GM12878 (cell line): ENCODE measurements around the gene GRIK5. TPM values are rescaled to one million over a fixed set of nuclear protein-coding genes. Genes with fewer than 3 reads are reported as not detected.

Experiments used
- ATAC-seq: fragments of 200-7000 bp; cut with Tn5 transposase; 3 replicates; pipeline ENCODE4 v1.9.1; 2020; ENCODE audit warnings: mild to moderate bottlenecking, moderate library complexity
- BruUV-seq: library from RNA; stranded (reverse); fragments of 400-500 nt; replicated peaks from 2 replicates; lab custom pipeline; 2021; lab: Mats Ljungman, UMichigan
- CTCF ChIA-PET: fragments of 300-600 bp; sonication (Branson Sonifier 250); formaldehyde crosslinking; extraction: SDS; loops from one replicate; lab custom pipeline; 2021; ENCODE audit warnings: inconsistent platforms; lab: Yijun Ruan, JAX
- POLR2A ChIA-PET: fragments of 350-600 bp; formaldehyde crosslinking; extraction: SDS; loops from one replicate; lab custom pipeline; 2021; ENCODE audit warnings: inconsistent platforms; lab: Charles Lee
- RAD21 ChIA-PET: fragments of 300-600 bp; sonication (Branson Sonifier 250); formaldehyde crosslinking; loops from one replicate; lab custom pipeline; 2023; ENCODE audit warnings: antibody characterized with exemption; ENCODE audit not compliant: unreplicated experiment; lab: Charles Lee
- SMC1A ChIA-PET: fragments of 300-600 bp; sonication (Branson Sonifier 250); formaldehyde crosslinking; loops from one replicate; lab custom pipeline; 2023; ENCODE audit not compliant: unreplicated experiment, uncharacterized antibody; lab: Charles Lee
- DNase-seq: peaks from one replicate; pipeline ENCODE4 v3.0.0-alpha.2; 2011; ENCODE audit warnings: low read depth, low spot score
- FAIRE-seq: peaks from 3 replicates; lab custom pipeline; 2011; peaks lifted over from hg19 to GRCh38; lab: Jason Lieb, UNC
- H2AFZ ChIP-seq: 2 replicates; pipeline ENCODE4 v1.6.0; 2011; ENCODE audit warnings: low read depth, low read length, control low read depth; ENCODE audit not compliant: control insufficient read depth
- H3K27ac ChIP-seq: 2 replicates; pipeline ENCODE4 v1.5.1; 2011; ENCODE audit warnings: control low read depth; ENCODE audit not compliant: control insufficient read depth, insufficient read depth
- H3K27me3 ChIP-seq, 2 experiments: replicated peaks in 1 of 2; 2 replicates each; pipeline versions ENCODE4 v1.6.0 to v1.6.1; 2011; ENCODE audit warnings: low read length in 1 of 2; ENCODE audit not compliant: control insufficient read depth in 2 of 2, insufficient read depth in 2 of 2
- H3K36me3 ChIP-seq, 2 experiments: 2 replicates each; pipeline ENCODE4 v1.5.1; 2011; ENCODE audit warnings: low read length in 1 of 2; ENCODE audit not compliant: control insufficient read depth in 2 of 2, insufficient read depth in 2 of 2
- H3K4me1 ChIP-seq: 2 replicates; pipeline ENCODE4 v1.6.1; 2011; ENCODE audit warnings: mild to moderate bottlenecking, low read length, moderate library complexity, mixed read lengths; ENCODE audit not compliant: control insufficient read depth, insufficient read depth
- H3K4me2 ChIP-seq: 2 replicates; pipeline ENCODE4 v1.6.0; 2011; ENCODE audit warnings: control low read depth; ENCODE audit not compliant: control insufficient read depth, insufficient read depth
- H3K4me3 ChIP-seq: fragments of 200-600 bp; sonication (generic); 2 replicates; pipeline ENCODE4 v1.5.1; 2016
- H3K79me2 ChIP-seq: 2 replicates; pipeline ENCODE4 v1.6.0; 2011; ENCODE audit warnings: low read length; ENCODE audit not compliant: control insufficient read depth, insufficient read depth
- H3K9ac ChIP-seq: 2 replicates; pipeline ENCODE4 v1.8.0; 2011; ENCODE audit warnings: low read length, control low read depth, mixed read lengths; ENCODE audit not compliant: control insufficient read depth, insufficient read depth
- H3K9me3 ChIP-seq: replicated peaks from 3 replicates; pipeline ENCODE4 v1.5.1; 2011; ENCODE audit warnings: mild to moderate bottlenecking, low read length; ENCODE audit not compliant: control insufficient read depth, insufficient read depth
- H4K20me1 ChIP-seq: 2 replicates; pipeline ENCODE4 v1.6.0; 2011; ENCODE audit not compliant: control insufficient read depth, insufficient read depth
- CEBPB ChIP-seq, 2 experiments: fragments of 150-350 bp in 1 of 2; IDR thresholded peaks; 2 replicates each; pipeline ENCODE4 v1.6.1; 2012 to 2014; ENCODE audit warnings: low read depth in 2 of 2, low read length in 2 of 2, borderline replicate concordance in 1 of 2, inconsistent platforms in 1 of 2
- CREM ChIP-seq: IDR thresholded peaks from 2 replicates; pipeline ENCODE4 v1.6.1; 2014; ENCODE audit warnings: antibody characterized with exemption, low read depth
- CTCF ChIP-seq, 3 experiments: IDR thresholded peaks in 2 of 3; conservative IDR thresholded peaks in 1 of 3; 2 replicates each; pipeline ENCODE4 v1.5.1; 2011; ENCODE audit warnings: low read depth in 3 of 3, low read length in 3 of 3, mild to moderate bottlenecking in 3 of 3, control low read depth in 2 of 3, moderate library complexity in 2 of 3, inconsistent platforms in 1 of 3, mixed read lengths in 1 of 3; ENCODE audit not compliant: control insufficient read depth in 2 of 3, insufficient read depth in 1 of 3; ENCODE audit errors: extremely low read depth in 1 of 3
- IRF3 ChIP-seq: fragments of 450-650 bp; IDR thresholded peaks from 2 replicates; pipeline ENCODE4 v1.6.1; 2014; ENCODE audit warnings: mild to moderate bottlenecking
- NBN ChIP-seq: fragments of 450-650 bp; IDR thresholded peaks from 2 replicates; pipeline ENCODE4 v1.6.1; 2016
- PML ChIP-seq: IDR thresholded peaks from 2 replicates; pipeline ENCODE4 v1.6.1; 2012; ENCODE audit warnings: low read length, inconsistent platforms
- RAD21 ChIP-seq: IDR thresholded peaks from 2 replicates; pipeline ENCODE4 v1.6.1; 2011; ENCODE audit warnings: mild to moderate bottlenecking, low read depth, low read length, moderate library complexity; ENCODE audit not compliant: insufficient read depth
- TAF1 ChIP-seq: IDR thresholded peaks from 2 replicates; pipeline ENCODE4 v1.6.1; 2011; ENCODE audit warnings: mild to moderate bottlenecking, low read depth, low read length, borderline replicate concordance
- TCF12 ChIP-seq: IDR thresholded peaks from 2 replicates; pipeline ENCODE4 v1.6.1; 2011; ENCODE audit warnings: low read depth, mild to moderate bottlenecking, low read length
- ZNF217 ChIP-seq: fragments of 450-650 bp; IDR thresholded peaks from 2 replicates; pipeline ENCODE4 v1.6.1; 2017; ENCODE audit warnings: antibody characterized with exemption, mild to moderate bottlenecking
- ZNF274 ChIP-seq: IDR thresholded peaks from one replicate; pipeline ENCODE4 v1.8.0; 2011; ENCODE audit not compliant: insufficient read length, insufficient read depth
- WGBS: methylation state at CpG from one replicate; pipeline ENCODE4 v1.1.6; 2016; ENCODE audit warnings: low lambda C conversion rate; ENCODE audit not compliant: insufficient replicate concordance, insufficient coverage; ENCODE audit errors: missing lambda C conversion rate; 5-methylcytosine and 5-hydroxymethylcytosine counted together
- in situ Hi-C: fragments of 300-500 bp; cut with MboI; formaldehyde crosslinking; loops from 9 replicates; pipeline ENCODE4 v1.14.3; 2018; ENCODE audit warnings: mixed read lengths
- intact Hi-C: fragments of 100-400 bp; cut with micrococcal nuclease; formaldehyde crosslinking; loops from one replicate; pipeline ENCODE4 v1.14.2; 2022; ENCODE audit not compliant: unreplicated experiment
- polyA plus RNA-seq, 11 experiments: library from polyadenylated mRNA; depleted of rRNA in 4 of 11; unstranded in 6 of 11; stranded (reverse) in 5 of 11; fragments of >200 nt; fragmentation: Nextera tagmentation in 4 of 11; fragmentation: Illumina TruSeq in 1 of 11; extraction: Ambion mirVana in 4 of 11; extraction: Trizol in 1 of 11; gene quantifications; 1 replicate in 1 of 11; 2 replicates in 10 of 11; pipeline versions ENCODE4 v1.2.1 to v1.2.3, GENCODE V29; 2011 to 2016; ENCODE audit warnings: inconsistent platforms in 2 of 11, missing spikeins in 2 of 11, low read depth in 1 of 11
- total RNA-seq, 4 experiments: library from RNA; depleted of rRNA in 3 of 4; stranded (reverse); fragments of >200 nt in 3 of 4; fragmentation: Illumina TruSeq in 1 of 4; extraction: Trizol in 1 of 4; gene quantifications; 2 replicates each; pipeline versions ENCODE4 v1.2.1 to v1.2.3, GENCODE V29; 2013 to 2021

The GRIK5 gene
- total and polyA plus RNA-seq, 10 of the 15 experiments (the other 5 are each of a cell fraction or from before 2014, with no cell fraction given): 0.03 to 0.23 (median 0.07) TPM; not detected in 3

GRCh38 chr19:42093505-42093904 lies 23.5 kb upstream of the GRIK5 start (continued):
- TF ChIP-seq CTCF (IDR thresholded peaks at IDR 0.05 in 2 of 3, conservative IDR thresholded peaks at IDR 0.05 in 1 of 3; ENCODE audit: control insufficient read depth in 2 of 3, extremely low read depth in 1 of 3, insufficient read depth in 1 of 3, low read depth in 3 of 3, low read length in 3 of 3) (no peak), CEBPB (IDR thresholded peaks at IDR 0.05; ENCODE audit: borderline replicate concordance in 1 of 2, low read depth in 2 of 2, low read length in 2 of 2) (no peak), ZNF274 (no peak), TCF12 (no peak), ZNF217 (no peak), NBN (no peak), PML (no peak), TAF1 (no peak), IRF3 (no peak)

- peaks cover 20 to 31% of the 10 kb centered on the region in 2 experiments for H3K36me3 ChIP-seq
- ChIA-PET RAD21 (no interaction called here), SMC1A (interaction anchor here (1.1 kb wide), 1 partner anchor 11 kb away, joined by 3 read pairs; no protein-coding TSS in a partner anchor), POLR2A (no interaction called here), CTCF (no interaction called here)
- intact Hi-C loops: no loop called here
- TF ChIP-seq CTCF (IDR thresholded peaks at IDR 0.05 in 2 of 3, conservative IDR thresholded peaks at IDR 0.05 in 1 of 3; ENCODE audit: control insufficient read depth in 2 of 3, extremely low read depth in 1 of 3, insufficient read depth in 1 of 3, low read depth in 3 of 3, low read length in 3 of 3): peak; percentile 59 to 71 (median 60)
- TF ChIP-seq CREM: no peak
- TF ChIP-seq RAD21: peak; percentile 40; the same call in 1 of the 2 replicates
- H4K20me1 ChIP-seq: no peaks in the 10 kb centered on the region
- H3K27ac ChIP-seq: no peak overlapping the region
- H3K79me2 ChIP-seq: no peaks in the 10 kb centered on the region
- FAIRE-seq (no peak), DNase-seq (no peak), ATAC-seq (peak; percentile 73)
- in situ Hi-C loops: no loop called here
- no peaks in the 10 kb centered on the region for H3K27me3 ChIP-seq
- peaks cover 40% of the 10 kb centered on the region for H3K4me1 ChIP-seq
- no TSS peak for BruUV-seq
- no peak overlapping the region for H2AFZ ChIP-seq
- H3K9me3 ChIP-seq: no peaks in the 10 kb centered on the region
- H3K9ac ChIP-seq: no peak overlapping the region
- no peak overlapping the region for H3K4me2 ChIP-seq
- no peak overlapping the region for H3K4me3 ChIP-seq
- 54% methylated on average over 5 of the region's 5 CpGs for WGBS
These were observed 22.3 kb upstream of the GRIK5 start for GRCh38 chr19:42092350-42092749.
